Measurements from ENCODE around the gene SRP9. TPM values are rescaled to one million over a fixed set of nuclear protein-coding genes. Genes with fewer than 3 reads are reported as not detected.
"Not testable (repeated sequence)": the region's sequence is repeated elsewhere in the genome, so short reads cannot be mapped to it uniquely, and the experiment has no call there.

Gene SRP9
- total RNA-seq, 1 donor from 2014 or later, result 49.4 TPM

- no peak for DNase-seq (ENCODE audit: low spot score in 2 of 2)
- H3K4me1 ChIP-seq, result peaks cover 2 to 14% of the 10 kb centered on the region in 2 donors
- no peak overlapping the region for H3K27ac ChIP-seq
- H3K9me3 ChIP-seq, result no peaks in the 10 kb centered on the region
- H3K4me3 ChIP-seq, result no peak overlapping the region
- intact Hi-C loops (cut with DNase I), result no loop called here
- TF ChIP-seq, protein P1, sequence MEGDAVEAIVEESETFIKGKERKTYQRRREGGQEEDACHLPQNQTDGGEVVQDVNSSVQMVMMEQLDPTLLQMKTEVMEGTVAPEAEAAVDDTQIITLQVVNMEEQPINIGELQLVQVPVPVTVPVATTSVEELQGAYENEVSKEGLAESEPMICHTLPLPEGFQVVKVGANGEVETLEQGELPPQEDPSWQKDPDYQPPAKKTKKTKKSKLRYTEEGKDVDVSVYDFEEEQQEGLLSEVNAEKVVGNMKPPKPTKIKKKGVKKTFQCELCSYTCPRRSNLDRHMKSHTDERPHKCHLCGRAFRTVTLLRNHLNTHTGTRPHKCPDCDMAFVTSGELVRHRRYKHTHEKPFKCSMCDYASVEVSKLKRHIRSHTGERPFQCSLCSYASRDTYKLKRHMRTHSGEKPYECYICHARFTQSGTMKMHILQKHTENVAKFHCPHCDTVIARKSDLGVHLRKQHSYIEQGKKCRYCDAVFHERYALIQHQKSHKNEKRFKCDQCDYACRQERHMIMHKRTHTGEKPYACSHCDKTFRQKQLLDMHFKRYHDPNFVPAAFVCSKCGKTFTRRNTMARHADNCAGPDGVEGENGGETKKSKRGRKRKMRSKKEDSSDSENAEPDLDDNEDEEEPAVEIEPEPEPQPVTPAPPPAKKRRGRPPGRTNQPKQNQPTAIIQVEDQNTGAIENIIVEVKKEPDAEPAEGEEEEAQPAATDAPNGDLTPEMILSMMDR (IDR thresholded peaks at IDR 0.05), result no peak
- H3K36me3 ChIP-seq, result no peaks in the 10 kb centered on the region
- no peaks in the 10 kb centered on the region for H3K27me3 ChIP-seq
Observed at GRCh38 chr1:225808136-225808535, 30.5 kb downstream of the SRP9 start.

DNA sequence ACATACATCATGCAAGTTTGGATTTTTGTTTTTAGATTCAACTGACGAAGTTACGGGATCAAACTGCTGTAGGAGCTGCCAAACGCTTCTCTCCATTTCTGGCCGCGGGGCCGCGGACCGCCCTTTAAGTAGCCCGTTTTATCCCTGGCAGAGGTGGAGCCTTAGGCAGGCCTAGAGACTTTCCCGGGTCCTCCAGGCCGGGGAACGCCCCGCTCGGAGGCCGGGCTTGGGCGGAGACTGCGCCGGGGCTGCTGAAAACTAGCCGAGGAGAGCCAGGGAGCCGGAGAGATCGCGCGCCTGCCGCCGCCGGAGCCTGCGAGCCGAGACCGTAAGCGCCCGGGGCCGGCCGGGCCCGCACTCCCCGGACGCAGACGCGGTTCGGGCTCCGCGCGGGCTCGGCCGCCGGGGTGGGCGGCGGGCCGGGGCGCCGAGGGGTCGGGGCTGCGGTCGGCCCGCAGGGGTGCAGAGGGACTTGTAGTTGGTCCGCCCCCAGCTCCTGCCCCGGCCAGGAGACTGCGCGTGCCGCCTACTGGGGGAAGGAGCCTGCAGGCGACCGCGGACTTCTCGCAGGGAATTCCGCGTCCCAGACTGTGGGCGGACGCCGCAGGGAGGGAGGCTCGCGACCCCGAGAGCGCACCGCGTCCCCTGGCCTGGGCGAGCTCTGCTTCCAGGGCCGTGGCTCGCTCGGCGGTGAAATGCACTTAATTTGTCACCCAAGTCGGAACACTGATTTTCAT, 32.4 kb downstream of the SRP9 start, which contains the start of gene EPHX1:
Gene EPHX1 (plus strand): TSS at position 283 of the 737 bp plus-strand sequence. CDS start 18,606 bp downstream, outside the sequence.
- Histone ChIP-seq H3K27me3 (no peaks in the 10 kb centered on the region), H3K4me1 (peaks cover 19 to 32% of the 10 kb centered on the region in 2 donors), H3K4me3 (peak within 1 kb of the TSS; percentile 66 to 89), H3K9me3 (no peaks in the 10 kb centered on the region), H3K36me3 (no peaks in the 10 kb centered on the region), H3K27ac (peak within 1 kb of the TSS; percentile 84 to 90)
- intact Hi-C loops (cut with DNase I), result loop anchor here (1.0 kb wide), 3 partner anchors 33 to 335 kb away; partner anchors contain the start of gene SRP9
- DNase-seq (ENCODE audit: low spot score in 2 of 2), result peak; percentile 56 to 94
- TF ChIP-seq, protein P1 (IDR thresholded peaks at IDR 0.05), result peak; percentile 33 to 43 (median 33)

DNA sequence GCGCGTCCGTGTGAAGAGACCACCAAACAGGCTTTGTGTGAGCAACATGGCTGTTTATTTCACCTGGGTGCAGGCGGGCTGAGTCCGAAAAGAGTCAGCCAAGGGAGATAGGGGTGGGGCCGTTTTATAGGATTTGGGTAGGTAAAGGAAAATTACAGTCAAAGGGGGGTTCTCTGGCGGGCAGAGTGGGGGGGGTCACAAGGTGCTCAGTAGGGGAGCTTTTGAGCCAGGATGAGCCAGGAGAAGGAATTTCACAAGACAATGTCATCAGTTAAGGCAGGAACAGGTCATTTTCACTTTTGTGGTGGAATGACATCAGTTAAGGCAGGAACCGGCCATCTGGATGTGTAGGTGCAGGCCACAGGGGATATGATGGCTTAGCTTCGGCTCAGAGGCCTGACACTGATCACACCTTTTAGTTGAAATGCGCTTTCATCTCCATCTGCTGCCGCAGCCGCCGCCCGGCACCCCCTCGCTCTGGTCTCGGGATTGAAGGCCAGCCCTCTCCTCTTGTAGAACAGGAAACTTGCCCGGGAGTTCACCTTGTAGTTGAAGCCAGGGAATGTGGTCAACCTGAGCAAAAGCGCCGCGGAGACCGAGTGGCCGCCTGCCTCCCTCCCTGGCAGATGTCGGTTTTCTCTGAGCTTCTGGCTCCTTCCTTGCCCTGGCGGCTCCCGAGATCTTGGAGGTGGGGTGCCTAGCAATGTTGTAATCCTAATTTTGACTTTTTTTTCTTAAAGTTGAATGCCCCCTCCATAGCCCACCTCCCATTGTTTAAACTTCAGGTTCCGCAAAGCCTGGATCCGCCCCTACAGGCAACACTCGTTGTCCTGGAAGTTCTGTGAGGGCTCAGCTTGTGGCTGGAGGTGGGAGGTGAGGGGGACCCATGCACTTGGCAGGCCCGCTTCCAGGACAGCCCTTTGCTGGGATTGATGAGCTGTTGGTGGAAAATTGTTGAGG, 33.2 kb downstream of the SRP9 start:
- DNase-seq (ENCODE audit: low spot score in 2 of 2); H3K36me3 ChIP-seq; H3K27me3 ChIP-seq; H3K9me3 ChIP-seq: not testable (repeated sequence)
- intact Hi-C loops (cut with DNase I), result loop anchor here (1.0 kb wide), 3 partner anchors 33 to 336 kb away; partner anchors contain the start of gene SRP9
- peaks cover 25 to 37% of the 10 kb centered on the region in 2 donors for H3K4me1 ChIP-seq
- peak overlapping the region; percentile 66 to 89 for H3K4me3 ChIP-seq
- peak overlapping the region; percentile 84 to 90 for H3K27ac ChIP-seq

GRCh38 chr1:225811622-225812487, 34.2 kb downstream of the SRP9 start:
- Histone ChIP-seq H3K9me3 (no peaks in the 10 kb centered on the region), H3K4me3 (peak overlapping the region; percentile 66 to 89), H3K4me1 (peaks cover 33 to 47% of the 10 kb centered on the region in 2 donors), H3K36me3 (no peaks in the 10 kb centered on the region), H3K27me3 (no peaks in the 10 kb centered on the region), H3K27ac (peak overlapping the region in 1 of 2 donors; percentile 90)
- TF ChIP-seq, protein P1 (IDR thresholded peaks at IDR 0.05), result peak in 1 of 3 experiments; percentile 31
- intact Hi-C loops (cut with DNase I), result no loop called here
- DNase-seq (ENCODE audit: low spot score in 2 of 2), result no peak

GRCh38 chr1:225812488-225813213, 35.0 kb downstream of the SRP9 start:
- TF ChIP-seq, protein P1 (IDR thresholded peaks at IDR 0.05), result no peak
- Histone ChIP-seq H3K27ac (peak overlapping the region; percentile 89 to 90), H3K27me3 (no peaks in the 10 kb centered on the region), H3K4me1 (peaks cover 39 to 54% of the 10 kb centered on the region in 2 donors), H3K36me3 (no peaks in the 10 kb centered on the region), H3K4me3 (peak overlapping the region in 1 of 2 donors; percentile 7), H3K9me3 (no peaks in the 10 kb centered on the region)
- no peak for DNase-seq (ENCODE audit: low spot score in 2 of 2)
- intact Hi-C loops (cut with DNase I), result no loop called here
